ENCODE data around the gene LRRC4C. TPM values are rescaled to one million over a fixed set of nuclear protein-coding genes. Genes with fewer than 3 reads are reported as not detected.

The LRRC4C gene
- total RNA-seq, 2 experiments from 2014 or later: not detected

DNA sequence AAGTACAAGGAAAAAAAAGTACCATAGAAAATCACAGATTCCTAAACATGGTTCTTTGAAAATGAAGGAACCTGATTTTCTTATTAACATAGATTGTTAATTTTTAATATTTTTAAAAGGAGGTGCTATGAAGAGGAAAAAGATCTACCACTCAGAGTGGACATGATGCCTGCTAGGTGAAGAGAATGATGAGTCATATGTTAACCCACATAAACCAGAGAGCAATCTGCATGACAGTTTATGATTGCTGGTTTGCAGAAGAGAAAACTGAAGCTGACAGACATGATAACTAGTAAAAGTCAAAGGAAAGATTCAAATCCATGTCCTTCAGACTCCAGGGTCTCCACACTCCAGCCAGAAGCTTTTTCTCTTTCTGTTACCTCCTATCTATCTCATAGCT lies 1231.7 kb downstream of the LRRC4C start:
- peaks cover 0 to 5% of the 10 kb centered on the region in 2 experiments for H3K9me3 ChIP-seq (ENCODE audit: control insufficient read depth in 1 of 2, insufficient read depth in 1 of 2, low read length in 2 of 2)
- no peak overlapping the region for H3K4me3 ChIP-seq (ENCODE audit: low read length)
- CTCF ChIA-PET: no interaction called here
- no peaks in the 10 kb centered on the region for H3K36me3 Mint-ChIP-seq (ENCODE audit: low read depth)
- no peaks in the 10 kb centered on the region for H3K36me3 ChIP-seq (ENCODE audit: insufficient read depth, low read length)
- H3K27ac ChIP-seq (ENCODE audit: low read depth in 1 of 2, low read length in 2 of 2): no peak overlapping the region
- TF ChIP-seq, protein P1, sequence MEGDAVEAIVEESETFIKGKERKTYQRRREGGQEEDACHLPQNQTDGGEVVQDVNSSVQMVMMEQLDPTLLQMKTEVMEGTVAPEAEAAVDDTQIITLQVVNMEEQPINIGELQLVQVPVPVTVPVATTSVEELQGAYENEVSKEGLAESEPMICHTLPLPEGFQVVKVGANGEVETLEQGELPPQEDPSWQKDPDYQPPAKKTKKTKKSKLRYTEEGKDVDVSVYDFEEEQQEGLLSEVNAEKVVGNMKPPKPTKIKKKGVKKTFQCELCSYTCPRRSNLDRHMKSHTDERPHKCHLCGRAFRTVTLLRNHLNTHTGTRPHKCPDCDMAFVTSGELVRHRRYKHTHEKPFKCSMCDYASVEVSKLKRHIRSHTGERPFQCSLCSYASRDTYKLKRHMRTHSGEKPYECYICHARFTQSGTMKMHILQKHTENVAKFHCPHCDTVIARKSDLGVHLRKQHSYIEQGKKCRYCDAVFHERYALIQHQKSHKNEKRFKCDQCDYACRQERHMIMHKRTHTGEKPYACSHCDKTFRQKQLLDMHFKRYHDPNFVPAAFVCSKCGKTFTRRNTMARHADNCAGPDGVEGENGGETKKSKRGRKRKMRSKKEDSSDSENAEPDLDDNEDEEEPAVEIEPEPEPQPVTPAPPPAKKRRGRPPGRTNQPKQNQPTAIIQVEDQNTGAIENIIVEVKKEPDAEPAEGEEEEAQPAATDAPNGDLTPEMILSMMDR (IDR thresholded peaks at IDR 0.05): no peak
- no peak overlapping the region for H3K27ac Mint-ChIP-seq
- H3K4me1 ChIP-seq (ENCODE audit: insufficient read depth, low read length): no peaks in the 10 kb centered on the region
- no peaks in the 10 kb centered on the region for H3K9me3 Mint-ChIP-seq
- H3K27me3 ChIP-seq (ENCODE audit: control insufficient read depth in 1 of 2, insufficient read depth in 2 of 2, low read length in 2 of 2): no peaks in the 10 kb centered on the region
- H3K4me1 Mint-ChIP-seq (ENCODE audit: low read depth): no peaks in the 10 kb centered on the region
- no peak overlapping the region for H3K4me3 Mint-ChIP-seq
- ATAC-seq (ENCODE audit: poor library complexity) (no peak), DNase-seq (no peak)
- no peaks in the 10 kb centered on the region for H3K27me3 Mint-ChIP-seq
- intact Hi-C loops (cut with DNase I, micrococcal nuclease): no loop called here
- POLR2A ChIA-PET: no interaction called here

DNA sequence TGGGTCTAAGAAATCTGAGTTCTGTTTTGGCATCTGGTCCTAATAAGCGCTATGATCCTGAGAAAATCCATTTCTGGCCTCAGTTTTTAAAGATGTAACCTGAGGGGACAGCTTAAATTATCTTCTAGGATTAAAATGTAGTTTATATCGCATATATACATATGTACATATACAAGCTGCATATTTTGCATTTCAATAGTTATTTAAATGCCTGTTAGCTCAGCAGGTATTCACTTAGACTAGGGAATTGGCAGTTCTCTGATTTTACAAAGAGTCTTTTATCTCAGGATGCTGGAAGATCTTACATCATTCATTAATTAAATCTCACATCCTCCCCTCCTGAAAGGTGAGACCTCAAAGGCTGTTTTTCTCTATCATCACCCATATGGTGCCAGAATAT lies 1232.8 kb downstream of the LRRC4C start:
- ATAC-seq (ENCODE audit: poor library complexity) (no peak), DNase-seq (no peak)
- H3K4me3 ChIP-seq (ENCODE audit: low read length): no peak overlapping the region
- peaks cover 0 to 5% of the 10 kb centered on the region in 2 experiments for H3K9me3 ChIP-seq (ENCODE audit: control insufficient read depth in 1 of 2, insufficient read depth in 1 of 2, low read length in 2 of 2)
- ChIA-PET POLR2A (no interaction called here), CTCF (no interaction called here)
- intact Hi-C loops (cut with DNase I, micrococcal nuclease): no loop called here
- no peaks in the 10 kb centered on the region for H3K4me1 ChIP-seq (ENCODE audit: insufficient read depth, low read length)
- H3K4me3 Mint-ChIP-seq: no peak overlapping the region
- no peaks in the 10 kb centered on the region for H3K4me1 Mint-ChIP-seq (ENCODE audit: low read depth)
- H3K27me3 Mint-ChIP-seq: no peaks in the 10 kb centered on the region
- no peak overlapping the region for H3K27ac Mint-ChIP-seq
- no peaks in the 10 kb centered on the region for H3K27me3 ChIP-seq (ENCODE audit: control insufficient read depth in 1 of 2, insufficient read depth in 2 of 2, low read length in 2 of 2)
- H3K27ac ChIP-seq (ENCODE audit: low read depth in 1 of 2, low read length in 2 of 2): no peak overlapping the region
- TF ChIP-seq, protein P1 (IDR thresholded peaks at IDR 0.05): no peak
- H3K9me3 Mint-ChIP-seq: peaks cover 2% of the 10 kb centered on the region
- no peaks in the 10 kb centered on the region for H3K36me3 ChIP-seq (ENCODE audit: insufficient read depth, low read length)
- no peaks in the 10 kb centered on the region for H3K36me3 Mint-ChIP-seq (ENCODE audit: low read depth)

DNA sequence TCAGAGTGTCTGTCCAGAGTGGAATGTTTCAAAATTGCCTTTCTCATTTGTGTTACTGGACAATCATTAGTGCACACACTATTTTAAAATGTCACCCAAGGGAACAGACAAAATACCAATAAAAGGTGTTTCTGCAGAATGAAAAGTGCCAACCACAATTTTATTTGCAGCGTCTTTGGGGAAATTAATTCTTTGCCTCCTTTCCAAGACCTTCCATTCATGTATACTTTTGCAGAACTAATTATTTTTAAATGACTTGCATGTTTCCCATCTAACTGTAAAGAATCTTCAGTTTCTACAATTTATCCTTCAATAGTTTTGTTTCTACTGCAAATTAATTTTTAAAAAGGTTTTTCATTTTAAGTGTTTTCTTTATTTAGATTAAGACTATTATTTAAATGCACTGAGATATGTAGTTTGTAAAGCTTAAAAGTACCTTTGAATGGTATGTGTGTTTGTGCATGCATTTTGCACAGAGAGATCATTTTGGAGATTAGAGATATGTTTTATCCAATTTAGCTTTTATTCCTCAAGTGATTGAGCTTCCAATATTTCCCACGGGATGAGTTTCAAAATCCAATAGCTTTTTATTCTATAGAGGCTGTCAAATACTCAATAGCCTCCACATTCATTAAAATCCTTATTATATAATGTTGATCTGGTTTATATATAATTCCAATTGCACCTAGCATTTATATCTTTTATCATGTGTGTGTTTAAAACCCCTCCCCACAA lies 1235.7 kb downstream of the LRRC4C start:
- Histone ChIP-seq H3K27ac (ENCODE audit: low read depth in 1 of 2, low read length in 2 of 2) (no peak overlapping the region), H3K27me3 (ENCODE audit: control insufficient read depth in 1 of 2, insufficient read depth in 2 of 2, low read length in 2 of 2) (no peaks in the 10 kb centered on the region), H3K4me1 (ENCODE audit: insufficient read depth, low read length) (no peaks in the 10 kb centered on the region), H3K36me3 (ENCODE audit: insufficient read depth, low read length) (no peaks in the 10 kb centered on the region), H3K9me3 (ENCODE audit: control insufficient read depth in 1 of 2, insufficient read depth in 1 of 2, low read length in 2 of 2) (peaks cover 0 to 5% of the 10 kb centered on the region in 2 experiments), H3K4me3 (ENCODE audit: low read length) (no peak overlapping the region)
- TF ChIP-seq, protein P1 (IDR thresholded peaks at IDR 0.05): no peak
- ATAC-seq (ENCODE audit: poor library complexity) (no peak), DNase-seq (no peak)
- Mint-ChIP-seq H3K27ac (no peak overlapping the region), H3K36me3 (ENCODE audit: low read depth) (no peaks in the 10 kb centered on the region), H3K4me1 (ENCODE audit: low read depth) (no peaks in the 10 kb centered on the region), H3K9me3 (peaks cover 6% of the 10 kb centered on the region), H3K4me3 (no peak overlapping the region), H3K27me3 (no peaks in the 10 kb centered on the region)
- CTCF ChIA-PET: no interaction called here
- POLR2A ChIA-PET: no interaction called here
- intact Hi-C loops (cut with DNase I, micrococcal nuclease): no loop called here

Measured in CD4-positive, alpha-beta T cell (primary cell).